ENCODE data around the gene FBN2.

- TF ChIP-seq, protein P1, sequence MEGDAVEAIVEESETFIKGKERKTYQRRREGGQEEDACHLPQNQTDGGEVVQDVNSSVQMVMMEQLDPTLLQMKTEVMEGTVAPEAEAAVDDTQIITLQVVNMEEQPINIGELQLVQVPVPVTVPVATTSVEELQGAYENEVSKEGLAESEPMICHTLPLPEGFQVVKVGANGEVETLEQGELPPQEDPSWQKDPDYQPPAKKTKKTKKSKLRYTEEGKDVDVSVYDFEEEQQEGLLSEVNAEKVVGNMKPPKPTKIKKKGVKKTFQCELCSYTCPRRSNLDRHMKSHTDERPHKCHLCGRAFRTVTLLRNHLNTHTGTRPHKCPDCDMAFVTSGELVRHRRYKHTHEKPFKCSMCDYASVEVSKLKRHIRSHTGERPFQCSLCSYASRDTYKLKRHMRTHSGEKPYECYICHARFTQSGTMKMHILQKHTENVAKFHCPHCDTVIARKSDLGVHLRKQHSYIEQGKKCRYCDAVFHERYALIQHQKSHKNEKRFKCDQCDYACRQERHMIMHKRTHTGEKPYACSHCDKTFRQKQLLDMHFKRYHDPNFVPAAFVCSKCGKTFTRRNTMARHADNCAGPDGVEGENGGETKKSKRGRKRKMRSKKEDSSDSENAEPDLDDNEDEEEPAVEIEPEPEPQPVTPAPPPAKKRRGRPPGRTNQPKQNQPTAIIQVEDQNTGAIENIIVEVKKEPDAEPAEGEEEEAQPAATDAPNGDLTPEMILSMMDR (conservative IDR thresholded peaks at IDR 0.05) = no peak
- TF ChIP-seq ZFX (IDR thresholded peaks at IDR 0.05) = no peak
Measured at GRCh38 chr5:128490761-128491160, 47.3 kb downstream of the FBN2 start.

Data from C4-2B (cell line).